SW480 (cell line): ENCODE data around the gene NBPF10.
"Not testable (repeated sequence)": the region's sequence is repeated elsewhere in the genome, so short reads cannot be mapped to it uniquely, and the experiment has no call there.

Experiments
- DNase-seq: peaks from one replicate; pipeline ENCODE4 v3.0.0-alpha.2; 2016; ENCODE audit warnings: low spot score

The NBPF10 gene

DNA sequence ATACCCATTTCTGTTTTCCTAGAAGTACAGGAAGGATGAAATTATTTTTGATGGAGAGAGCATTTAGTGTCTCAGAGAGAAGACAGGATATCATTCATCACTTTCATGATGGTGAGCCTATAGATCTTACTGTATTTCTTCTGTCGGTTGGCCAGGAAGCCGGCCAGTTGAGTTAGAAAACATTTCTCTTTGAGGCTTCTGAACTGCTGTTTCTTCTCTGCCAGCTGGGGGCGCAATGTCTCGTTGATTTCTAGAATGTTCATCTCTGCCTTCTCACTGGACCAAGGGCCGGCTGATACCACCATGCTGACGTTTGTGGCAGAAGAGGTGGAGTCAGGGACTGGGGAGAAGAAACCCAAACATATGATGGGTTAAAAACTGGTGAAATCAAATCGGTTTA, at the start of gene NBPF10:
Gene NBPF10, minus strand, starts transcription at position 340 of the 400 bp plus-strand sequence. Its CDS starts 35 bp downstream, at position 305.
- not testable (repeated sequence) for DNase-seq

DNA sequence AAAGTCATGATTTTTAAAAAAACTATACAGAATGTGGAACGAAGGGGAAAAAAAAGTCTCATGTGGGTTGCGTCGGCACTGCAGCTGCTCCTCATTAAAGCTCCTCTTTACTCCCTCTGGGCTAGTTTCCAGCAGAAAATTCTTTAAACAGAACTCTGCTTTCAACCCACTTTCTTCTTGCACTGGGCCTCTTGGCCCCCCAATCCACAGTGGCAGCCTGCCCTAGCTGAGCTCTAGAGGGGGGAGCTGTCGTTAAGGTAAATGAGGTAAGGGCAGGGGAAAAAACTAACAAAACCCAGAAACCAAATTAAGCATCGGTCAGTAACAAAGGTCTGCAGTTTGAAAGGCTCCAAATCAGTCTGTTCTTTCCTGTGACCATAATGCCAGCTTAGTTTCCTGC, 29.9 kb upstream of the NBPF10 start:
- DNase-seq: not testable (repeated sequence)

- not testable (repeated sequence) for DNase-seq
Measured at GRCh38 chr1:146167740-146168139, 23.1 kb upstream of the NBPF10 start.

DNA sequence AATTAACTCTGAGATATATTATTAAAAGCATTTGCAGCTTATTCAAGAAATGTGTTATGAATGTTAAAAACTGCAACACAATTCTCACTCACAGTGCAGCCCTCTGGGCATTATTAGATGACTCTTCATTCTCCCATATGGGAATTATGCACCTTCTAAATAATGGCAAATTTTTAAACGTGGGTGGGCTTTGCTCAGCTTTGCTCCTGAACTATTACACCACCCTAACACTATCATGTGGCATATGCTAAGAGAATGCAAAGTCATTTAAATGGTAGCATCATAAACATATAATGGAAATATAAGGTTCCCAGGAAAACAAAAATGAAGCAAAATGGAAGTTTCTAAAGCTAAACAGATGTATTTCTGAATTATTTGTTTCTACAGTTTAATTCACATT, 22.7 kb upstream of the NBPF10 start:
- DNase-seq: not testable (repeated sequence)
